Pancreas (tissue), 10 donors: ENCODE results near the gene THAP8. TPM values are rescaled to one million over a fixed set of nuclear protein-coding genes. Genes with fewer than 3 reads are reported as not detected.

Experiments
- ATAC-seq, 4 donors: fragments of 200-7000 bp; cut with Tn5 transposase; one replicate each; pipeline versions ENCODE4 v1.8.0 to v1.9.1; 2020; ENCODE audit warnings: mild to moderate bottlenecking in 4 of 4, moderate library complexity in 4 of 4
- DNase-seq, 6 donors: peaks; one replicate each; pipeline ENCODE4 v3.0.0-alpha.2; 2020
- FAIRE-seq: peaks from 2 replicates; lab custom pipeline; 2012; peaks lifted over from hg19 to GRCh38; lab: Jason Lieb, UNC
- H3K27ac ChIP-seq, 4 donors: fragments of 200-600 bp; sonication (generic); 1 replicate in 3 of 4; 2 replicates in 1 of 4; pipeline versions ENCODE4 v1.5.0 to v1.8.0; 2020
- H3K27me3 ChIP-seq, 4 donors: fragments of 200-600 bp; one replicate each; pipeline ENCODE4 v1.8.0; 2021
- H3K36me3 ChIP-seq, 3 donors: fragments of 200-600 bp; sonication (generic) in 1 of 3; one replicate each; pipeline versions ENCODE4 v1.5.0 to v1.8.0; 2020 to 2021
- H3K4me1 ChIP-seq, 3 donors: fragments of 200-600 bp; one replicate each; pipeline ENCODE4 v1.8.0; 2021
- H3K4me3 ChIP-seq, 4 donors: fragments of 200-600 bp; sonication (generic) in 2 of 4; one replicate each; pipeline versions ENCODE4 v1.5.0 to v1.8.0; 2020 to 2021
- H3K9me3 ChIP-seq, 4 donors: fragments of 200-600 bp; one replicate each; pipeline ENCODE4 v1.8.0; 2021
- CTCF ChIP-seq, 4 donors: fragments of 200-600 bp; sonication (generic) in 3 of 4; IDR thresholded peaks; one replicate each; pipeline versions ENCODE4 v1.5.0 to v1.8.0; 2021; ENCODE audit warnings: antibody characterized with exemption in 4 of 4
- WGBS, 2 donors: extraction: QIAGEN DNeasy Blood & Tissue Kit; methylation state at CpG; one replicate each; pipeline ENCODE4 v1.1.7; 2013; 5-methylcytosine and 5-hydroxymethylcytosine counted together
- intact Hi-C, 3 donors: fragments of 100-400 bp; cut with DNase I; formaldehyde crosslinking; loops; one replicate each; pipeline versions ENCODE4 v1.11.1 to v1.14.2; 2022
- polyA plus RNA-seq, 2 donors: library from polyadenylated mRNA; stranded (reverse); fragments of 200-250 nt; gene quantifications; one replicate each; pipeline ENCODE4 v1.2.3, GENCODE V29; 2013
- total RNA-seq, 6 donors: library from RNA; stranded (reverse); fragmentation: NEBNext Ultra II Directional in 4 of 6; extraction: Animal tissue kit (Norgen Biotek cat#: 25700) in 4 of 6; gene quantifications; one replicate each; pipeline versions ENCODE4 v1.2.1 to v1.2.4, GENCODE V29; 2021 to 2023
- donor health status: healthy with polysubstance abuse.
- donor health status: DM: no; HTN: no; CAD: no; lungs with moderate emphysema.
- donor health status: DM: no; HTN: no; CAD: no.
- donor health status: control.
- donor health status: control.
- donor health status: Bipolar disorder and iron deficiency.
- donor health status: DM: yes; HTN: yes; CAD: no.
- donor health status: DM: no; HTN: no; CAD: no.
- donor health status: DM: no; HTN: no; CAD: no.
- donor health status: DM: yes; HTN: yes; CAD: no.

Gene THAP8
- total RNA-seq (1 to 10 TPM in 5 of 6 donors, under 1 TPM in 1; 0.88 to 2.7 (median 1.8) TPM), polyA plus RNA-seq (1 to 10 TPM; 3.0 to 3.2 TPM)

- Histone ChIP-seq H3K4me1 (peaks cover 0 to 5% (median 4%) of the 10 kb centered on the region in 3 donors), H3K27ac (peak within 1 kb of the TSS; percentile 80 to 96 (median 92)), H3K27me3 (no peaks in the 10 kb centered on the region), H3K9me3 (no peaks in the 10 kb centered on the region), H3K4me3 (peak within 1 kb of the TSS; percentile 38 to 67 (median 56)), H3K36me3 (no peaks in the 10 kb centered on the region)
- peak in 2 of 4 donors; percentile 34 to 43 for TF ChIP-seq CTCF (IDR thresholded peaks at IDR 0.05)
- intact Hi-C loops, result no loop called here
- FAIRE-seq, result peak; percentile 84
- ATAC-seq, result peak; percentile 89 to 95 (median 92)
- peak; percentile 97 to 100 (median 100) for DNase-seq
- WGBS, 2 donors, result 0 to 1% methylated on average over 40 to 56 of the region's 56 CpGs
These were observed at the start of gene THAP8 for GRCh38 chr19:36054119-36054732. Gene THAP8, minus strand, starts transcription at chr19:36054285. Its CDS starts 68 bp downstream, at chr19:36054217.

- no peak for TF ChIP-seq CTCF (IDR thresholded peaks at IDR 0.05)
- Histone ChIP-seq H3K27ac (no peak overlapping the region), H3K4me3 (no peak overlapping the region), H3K27me3 (no peaks in the 10 kb centered on the region), H3K4me1 (no peaks in the 10 kb centered on the region), H3K9me3 (no peaks in the 10 kb centered on the region), H3K36me3 (no peaks in the 10 kb centered on the region)
- 89 to 93% methylated on average over 24 of the region's 24 CpGs for whole genome bisulfite sequencing, 2 donors
- ATAC-seq, result no peak
- intact Hi-C loops, result no loop called here
- no peak for DNase-seq
- FAIRE-seq, result no peak
These were observed 49.0 kb upstream of the THAP8 start for GRCh38 chr19:36103040-36103626.

- H3K27ac ChIP-seq, result no peak overlapping the region
- no peaks in the 10 kb centered on the region for H3K4me1 ChIP-seq
- H3K4me3 ChIP-seq, result no peak overlapping the region
- WGBS, 2 donors, result 86 to 89% methylated on average over 27 of the region's 27 CpGs
- no peaks in the 10 kb centered on the region for H3K36me3 ChIP-seq
- intact Hi-C loops, result no loop called here
- ATAC-seq (no peak), DNase-seq (no peak), FAIRE-seq (no peak)
- H3K27me3 ChIP-seq, result no peaks in the 10 kb centered on the region
- no peak for TF ChIP-seq CTCF (IDR thresholded peaks at IDR 0.05)
- H3K9me3 ChIP-seq, result no peaks in the 10 kb centered on the region
These were observed 47.7 kb upstream of the THAP8 start for GRCh38 chr19:36101550-36102327.

- no peaks in the 10 kb centered on the region for H3K9me3 ChIP-seq
- 84 to 88% methylated on average over 5 of the region's 5 CpGs for WGBS, 2 donors
- no peak overlapping the region for H3K4me3 ChIP-seq
- H3K4me1 ChIP-seq, result no peaks in the 10 kb centered on the region
- no peaks in the 10 kb centered on the region for H3K27me3 ChIP-seq
- intact Hi-C loops, result no loop called here
- H3K27ac ChIP-seq, result no peak overlapping the region
- TF ChIP-seq CTCF (IDR thresholded peaks at IDR 0.05), result no peak
- ATAC-seq (no peak), FAIRE-seq (no peak), DNase-seq (no peak)
- H3K36me3 ChIP-seq, result no peaks in the 10 kb centered on the region
These were observed 46.4 kb upstream of the THAP8 start for GRCh38 chr19:36100476-36100875.
